Nephron progenitor cell (in vitro differentiated cells): ENCODE data around the gene ARHGEF7.
A peak's percentile ranks its signal among the peaks of the same experiment; 100 is the strongest.

Experiments
- DNase-seq: peaks from one replicate; pipeline ENCODE4 v3.0.0; 2021
- H3K27ac Mint-ChIP-seq: 2 replicates; pipeline ENCODE4 v1.8.0; 2021; ENCODE audit warnings: mild to moderate bottlenecking, moderate library complexity, mixed read lengths
- H3K27me3 Mint-ChIP-seq: 2 replicates; pipeline ENCODE4 v1.8.0; 2021; ENCODE audit warnings: mild to moderate bottlenecking, low read depth, mixed read lengths; ENCODE audit not compliant: poor library complexity
- H3K36me3 Mint-ChIP-seq: 2 replicates; pipeline ENCODE4 v1.8.0; 2021; ENCODE audit warnings: low read depth, mixed read lengths
- H3K4me1 Mint-ChIP-seq: 2 replicates; pipeline ENCODE4 v1.8.0; 2021; ENCODE audit warnings: mixed read lengths
- H3K4me3 Mint-ChIP-seq: 2 replicates; pipeline ENCODE4 v1.8.0; 2021; ENCODE audit warnings: mild to moderate bottlenecking, moderate library complexity, mixed read lengths
- H3K9me3 Mint-ChIP-seq: 2 replicates; pipeline ENCODE4 v1.8.0; 2021; ENCODE audit warnings: mild to moderate bottlenecking, moderate library complexity, mixed read lengths
- TF ChIP-seq, protein P1 (sequence below): fragments of 200-600 bp; sonication (generic); IDR thresholded peaks from 2 replicates; pipeline ENCODE4 v1.5.0; 2021; ENCODE audit warnings: antibody characterized with exemption

ARHGEF7 gene

DNA sequence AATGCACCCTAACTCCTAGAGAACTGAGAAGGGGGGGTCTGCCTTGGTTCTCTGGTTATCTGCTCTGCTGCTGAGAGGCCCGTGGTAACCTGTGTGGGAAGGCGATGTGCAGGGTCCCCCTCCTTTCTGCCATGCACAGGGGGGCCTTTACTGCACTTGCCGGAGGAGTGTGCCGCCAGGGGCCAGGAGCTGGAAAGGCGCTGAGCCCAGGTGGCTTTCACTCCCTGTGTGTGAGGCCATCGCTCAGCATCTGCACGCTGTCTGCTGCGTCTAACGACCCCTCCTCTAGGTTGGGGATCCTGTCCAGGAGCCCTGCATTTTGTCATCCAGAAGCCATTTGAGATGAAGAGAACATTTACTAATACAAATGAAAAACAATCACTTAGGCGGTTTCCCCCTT lies 168.3 kb downstream of the ARHGEF7 start:
- Mint-ChIP-seq H3K27ac (peak overlapping the region; percentile 21), H3K36me3 (peaks cover 57% of the 10 kb centered on the region), H3K4me1 (peaks cover 14% of the 10 kb centered on the region)

DNA sequence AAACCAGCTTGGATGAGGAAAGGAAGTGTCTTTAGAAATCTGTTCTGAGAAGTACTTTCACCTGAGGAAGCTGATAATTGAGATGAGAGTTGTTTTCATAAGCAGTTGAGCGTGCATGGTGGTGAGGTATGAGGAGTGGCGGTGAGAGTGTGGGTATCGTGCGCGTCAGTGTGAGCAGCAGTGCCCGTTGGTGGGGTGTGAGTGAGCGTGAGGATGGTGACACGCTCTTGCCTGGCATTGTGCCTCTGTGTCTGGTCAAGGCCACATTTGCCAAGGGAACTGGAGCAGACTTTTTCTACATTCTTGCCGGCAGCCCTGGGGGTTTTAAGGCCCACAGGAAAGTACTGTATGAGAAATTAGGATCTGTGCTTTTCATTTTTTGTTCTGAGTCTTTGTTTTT lies 168.9 kb downstream of the ARHGEF7 start:
- Mint-ChIP-seq H3K27me3 (no peaks in the 10 kb centered on the region), H3K27ac (peak overlapping the region; percentile 21)

More for the DNA sequence above, 168.3 kb downstream of the ARHGEF7 start:
- no peaks in the 10 kb centered on the region for H3K9me3 Mint-ChIP-seq
- H3K27me3 Mint-ChIP-seq: no peaks in the 10 kb centered on the region
- no peak overlapping the region for H3K4me3 Mint-ChIP-seq
- TF ChIP-seq, protein P1, sequence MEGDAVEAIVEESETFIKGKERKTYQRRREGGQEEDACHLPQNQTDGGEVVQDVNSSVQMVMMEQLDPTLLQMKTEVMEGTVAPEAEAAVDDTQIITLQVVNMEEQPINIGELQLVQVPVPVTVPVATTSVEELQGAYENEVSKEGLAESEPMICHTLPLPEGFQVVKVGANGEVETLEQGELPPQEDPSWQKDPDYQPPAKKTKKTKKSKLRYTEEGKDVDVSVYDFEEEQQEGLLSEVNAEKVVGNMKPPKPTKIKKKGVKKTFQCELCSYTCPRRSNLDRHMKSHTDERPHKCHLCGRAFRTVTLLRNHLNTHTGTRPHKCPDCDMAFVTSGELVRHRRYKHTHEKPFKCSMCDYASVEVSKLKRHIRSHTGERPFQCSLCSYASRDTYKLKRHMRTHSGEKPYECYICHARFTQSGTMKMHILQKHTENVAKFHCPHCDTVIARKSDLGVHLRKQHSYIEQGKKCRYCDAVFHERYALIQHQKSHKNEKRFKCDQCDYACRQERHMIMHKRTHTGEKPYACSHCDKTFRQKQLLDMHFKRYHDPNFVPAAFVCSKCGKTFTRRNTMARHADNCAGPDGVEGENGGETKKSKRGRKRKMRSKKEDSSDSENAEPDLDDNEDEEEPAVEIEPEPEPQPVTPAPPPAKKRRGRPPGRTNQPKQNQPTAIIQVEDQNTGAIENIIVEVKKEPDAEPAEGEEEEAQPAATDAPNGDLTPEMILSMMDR: no peak
- DNase-seq: no peak

DNA sequence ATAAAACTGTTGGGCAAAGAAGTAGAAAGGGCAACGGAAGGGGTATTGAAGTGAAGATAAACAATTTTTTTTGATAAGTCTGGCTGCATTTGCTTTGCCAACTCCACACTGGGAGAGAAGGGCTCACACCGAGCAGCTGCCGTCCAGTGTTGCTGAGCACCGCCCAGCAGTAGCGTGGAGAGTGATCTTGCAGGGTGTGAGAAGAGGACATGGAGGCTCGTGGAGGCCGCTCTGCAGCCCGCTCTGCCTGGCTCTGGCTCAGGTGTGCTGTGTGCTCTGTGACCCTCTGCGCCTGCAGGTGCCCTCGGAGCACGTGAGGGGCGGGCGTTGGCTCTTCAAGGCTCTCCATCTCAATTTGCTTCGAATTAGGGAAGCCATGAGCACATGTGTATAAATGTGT lies 169.5 kb downstream of the ARHGEF7 start:
- H3K4me3 Mint-ChIP-seq: no peak overlapping the region
- TF ChIP-seq, protein P1: no peak
- H3K4me1 Mint-ChIP-seq: peaks cover 15% of the 10 kb centered on the region
- H3K9me3 Mint-ChIP-seq: no peaks in the 10 kb centered on the region
- no peak for DNase-seq
- H3K36me3 Mint-ChIP-seq: peaks cover 60% of the 10 kb centered on the region
- H3K27me3 Mint-ChIP-seq: no peaks in the 10 kb centered on the region
- no peak overlapping the region for H3K27ac Mint-ChIP-seq

More for the DNA sequence above, 168.9 kb downstream of the ARHGEF7 start:
- Mint-ChIP-seq H3K9me3 (no peaks in the 10 kb centered on the region), H3K4me3 (no peak overlapping the region), H3K36me3 (peaks cover 56% of the 10 kb centered on the region), H3K4me1 (peaks cover 15% of the 10 kb centered on the region)
- TF ChIP-seq, protein P1: no peak
- DNase-seq: no peak

DNA sequence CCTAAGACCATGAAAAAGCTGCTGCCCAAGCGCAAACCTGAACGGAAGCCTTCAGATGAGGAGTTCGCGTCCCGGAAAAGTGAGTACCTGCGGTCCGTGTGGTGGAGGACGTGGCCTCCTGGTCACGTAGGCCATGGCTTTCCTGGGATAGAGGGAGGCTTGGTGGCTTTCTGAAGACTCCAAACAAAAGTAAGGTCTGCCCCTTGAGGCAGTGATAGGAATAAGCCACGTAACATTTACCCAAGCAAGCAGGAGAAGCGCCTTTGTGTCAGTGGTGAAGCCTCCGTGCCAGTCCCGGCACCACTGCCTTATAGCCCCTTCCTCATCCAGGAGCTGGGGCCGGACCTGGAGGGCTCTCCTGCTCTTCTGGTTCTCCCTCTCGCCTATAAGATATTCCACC lies 171.1 kb downstream of the ARHGEF7 start:
- Mint-ChIP-seq H3K27ac (no peak overlapping the region), H3K4me3 (no peak overlapping the region), H3K27me3 (no peaks in the 10 kb centered on the region), H3K36me3 (peaks cover 62% of the 10 kb centered on the region), H3K9me3 (no peaks in the 10 kb centered on the region), H3K4me1 (peaks cover 15% of the 10 kb centered on the region)
- DNase-seq: no peak
- TF ChIP-seq, protein P1: no peak

DNA sequence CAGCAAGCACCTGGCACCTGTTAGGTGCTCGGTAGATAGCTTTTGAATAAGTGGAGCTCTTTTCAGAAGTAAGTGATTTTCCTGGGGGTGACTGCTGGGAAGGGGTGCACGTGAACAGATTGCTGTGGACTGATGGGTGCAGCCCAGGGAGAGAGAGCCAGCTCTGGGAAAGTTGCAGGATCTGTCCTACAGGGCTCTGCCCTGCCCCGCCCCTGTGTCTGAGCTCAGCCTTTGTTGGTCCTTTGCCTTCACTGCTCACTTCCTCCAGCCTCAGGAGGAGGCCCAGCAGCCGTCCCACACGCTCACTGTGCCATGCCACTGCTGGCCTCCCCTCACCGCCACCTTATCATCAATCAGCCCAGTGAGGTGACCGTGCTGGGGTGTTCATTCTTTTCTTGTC lies 171.6 kb downstream of the ARHGEF7 start:
- peak overlapping the region; percentile 83 for H3K27ac Mint-ChIP-seq
- TF ChIP-seq, protein P1: no peak
- H3K36me3 Mint-ChIP-seq: peaks cover 61% of the 10 kb centered on the region
- no peaks in the 10 kb centered on the region for H3K9me3 Mint-ChIP-seq
- DNase-seq: no peak
- peaks cover 15% of the 10 kb centered on the region for H3K4me1 Mint-ChIP-seq
- H3K4me3 Mint-ChIP-seq: no peak overlapping the region
- H3K27me3 Mint-ChIP-seq: no peaks in the 10 kb centered on the region

DNA sequence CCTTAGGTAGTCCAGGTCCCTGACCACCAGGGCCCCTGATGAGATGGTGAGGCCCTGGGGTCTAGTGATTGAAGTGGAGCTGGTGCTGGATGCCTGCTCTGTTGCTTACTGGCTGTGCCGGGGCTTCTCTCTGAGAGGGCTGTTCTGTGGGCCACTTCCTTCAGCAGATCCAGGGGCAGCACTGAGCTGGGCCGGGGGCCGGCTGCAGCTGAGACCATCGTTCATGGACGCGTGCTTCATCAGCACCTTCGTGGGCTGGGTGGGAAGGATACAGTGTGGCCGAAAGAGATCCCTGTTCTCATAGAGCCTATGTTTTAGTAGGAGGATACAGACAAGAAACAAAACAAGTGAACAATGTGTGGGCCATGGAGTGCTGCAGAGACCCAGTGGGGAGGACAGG lies 172.1 kb downstream of the ARHGEF7 start:
- H3K4me3 Mint-ChIP-seq: no peak overlapping the region
- H3K36me3 Mint-ChIP-seq: peaks cover 66% of the 10 kb centered on the region
- H3K9me3 Mint-ChIP-seq: no peaks in the 10 kb centered on the region
- TF ChIP-seq, protein P1: no peak
- H3K27ac Mint-ChIP-seq: peak overlapping the region; percentile 83
- H3K27me3 Mint-ChIP-seq: no peaks in the 10 kb centered on the region
- DNase-seq: no peak
- H3K4me1 Mint-ChIP-seq: peaks cover 15% of the 10 kb centered on the region
